Natural killer cell treated with Interleukin-12 subunit alpha and Interleukin-12 subunit beta and Interleukin-15 and Interleukin-18, amount 100 ng/mL, for 72 hours (primary cell): ENCODE results near the gene BRD1. TPM values are rescaled to one million over a fixed set of nuclear protein-coding genes. Genes with fewer than 3 reads are reported as not detected.
A peak's percentile ranks its signal among the peaks of the same experiment; 100 is the strongest.

Source experiments
- ATAC-seq, 2 donors: fragments of 150-1000 bp; cut with Tn5 transposase in 1 of 2; sonication (Bioruptor Pico), chemical (Tn5 transposase) in 1 of 2; 2 replicates each; pipeline ENCODE4 v1.10.0; 2021
- DNase-seq: peaks from one replicate; pipeline ENCODE4 v3.0.0; 2022; ENCODE audit warnings: low spot score
- H3K27ac Mint-ChIP-seq, 2 donors: 1 replicate in 1 of 2; 2 replicates in 1 of 2; pipeline ENCODE4 v1.8.0; 2022; ENCODE audit warnings: mixed read lengths in 2 of 2, mild to moderate bottlenecking in 1 of 2, moderate library complexity in 1 of 2
- H3K27me3 Mint-ChIP-seq, 2 donors: 1 replicate in 1 of 2; 2 replicates in 1 of 2; pipeline ENCODE4 v1.8.0; 2022; ENCODE audit warnings: mixed read lengths in 2 of 2
- H3K36me3 Mint-ChIP-seq: one replicate; pipeline ENCODE4 v1.8.0; 2022; ENCODE audit warnings: mixed read lengths
- H3K4me1 Mint-ChIP-seq, 2 donors: 1 replicate in 1 of 2; 2 replicates in 1 of 2; pipeline ENCODE4 v1.8.0; 2022; ENCODE audit warnings: low read depth in 2 of 2, mixed read lengths in 2 of 2, mild to moderate bottlenecking in 1 of 2
- H3K4me3 Mint-ChIP-seq: one replicate; pipeline ENCODE4 v1.8.0; 2022; ENCODE audit warnings: mixed read lengths
- H3K9me3 Mint-ChIP-seq: 2 replicates; pipeline ENCODE4 v1.8.0; 2022; ENCODE audit warnings: mixed read lengths
- total RNA-seq, 2 donors: library from RNA; stranded (reverse); gene quantifications; one replicate each; pipeline ENCODE4 v1.2.3, GENCODE V29; 2022

The BRD1 gene
- total RNA-seq, 2 donors from 2014 or later = 31.2 to 59.5 TPM

- no peak overlapping the region for H3K27ac Mint-ChIP-seq
- H3K9me3 Mint-ChIP-seq = no peaks in the 10 kb centered on the region
- H3K27me3 Mint-ChIP-seq = peaks cover 0 to 2% of the 10 kb centered on the region in 2 donors
- DNase-seq (no peak), ATAC-seq (no peak)
- no peaks in the 10 kb centered on the region for H3K36me3 Mint-ChIP-seq
- peaks cover 0 to 3% of the 10 kb centered on the region in 2 donors for H3K4me1 Mint-ChIP-seq
- H3K4me3 Mint-ChIP-seq = no peak overlapping the region
Observed at GRCh38 chr22:49753276-49753890, 74.3 kb downstream of the BRD1 start.

- Mint-ChIP-seq H3K27me3 (peaks cover 4% of the 10 kb centered on the region in 2 donors), H3K27ac (no peak overlapping the region), H3K9me3 (peaks cover 2% of the 10 kb centered on the region), H3K4me1 (peaks cover 0 to 3% of the 10 kb centered on the region in 2 donors), H3K36me3 (peaks cover 4% of the 10 kb centered on the region), H3K4me3 (no peak overlapping the region)
- ATAC-seq = no peak
- no peak for DNase-seq
Observed at GRCh38 chr22:49752598-49753091, 75.0 kb downstream of the BRD1 start.

GRCh38 chr22:49751966-49752597 lies 75.6 kb downstream of the BRD1 start:
- Mint-ChIP-seq H3K9me3 (peaks cover 4% of the 10 kb centered on the region), H3K36me3 (peaks cover 9% of the 10 kb centered on the region), H3K27me3 (peaks cover 4 to 6% of the 10 kb centered on the region in 2 donors), H3K4me1 (peaks cover 0 to 3% of the 10 kb centered on the region in 2 donors), H3K4me3 (no peak overlapping the region), H3K27ac (no peak overlapping the region)
- DNase-seq (no peak), ATAC-seq (no peak)

GRCh38 chr22:49751318-49751965 lies 76.2 kb downstream of the BRD1 start:
- Mint-ChIP-seq H3K4me3 (no peak overlapping the region), H3K36me3 (peaks cover 15% of the 10 kb centered on the region), H3K4me1 (peaks cover 0 to 3% of the 10 kb centered on the region in 2 donors), H3K9me3 (peaks cover 4% of the 10 kb centered on the region), H3K27ac (no peak overlapping the region), H3K27me3 (peaks cover 4 to 9% of the 10 kb centered on the region in 2 donors)
- ATAC-seq (no peak), DNase-seq (no peak)

- Mint-ChIP-seq H3K27me3 (peaks cover 8 to 24% of the 10 kb centered on the region in 2 donors), H3K9me3 (peaks cover 10% of the 10 kb centered on the region), H3K27ac (no peak overlapping the region), H3K4me3 (no peak overlapping the region), H3K36me3 (peaks cover 26% of the 10 kb centered on the region), H3K4me1 (peaks cover 0 to 3% of the 10 kb centered on the region in 2 donors)
- DNase-seq (no peak), ATAC-seq (no peak)
Observed at GRCh38 chr22:49749885-49750510, 77.7 kb downstream of the BRD1 start.

- DNase-seq (no peak), ATAC-seq (no peak)
- Mint-ChIP-seq H3K36me3 (peaks cover 27% of the 10 kb centered on the region), H3K4me1 (peaks cover 0 to 3% of the 10 kb centered on the region in 2 donors), H3K4me3 (no peak overlapping the region), H3K27ac (no peak overlapping the region), H3K9me3 (peaks cover 15% of the 10 kb centered on the region), H3K27me3 (peaks cover 8 to 28% of the 10 kb centered on the region in 2 donors)
Observed at GRCh38 chr22:49749227-49749626, 78.4 kb downstream of the BRD1 start.

- peak in 1 of 2 donors; percentile 26 for ATAC-seq
Observed at GRCh38 chr22:49748514-49748913, 79.2 kb downstream of the BRD1 start.

GRCh38 chr22:49747716-49748115 lies 80.0 kb downstream of the BRD1 start:
- DNase-seq (no peak), ATAC-seq (no peak)
- H3K36me3 Mint-ChIP-seq = peaks cover 34% of the 10 kb centered on the region
- peaks cover 8 to 41% of the 10 kb centered on the region in 2 donors for H3K27me3 Mint-ChIP-seq
- H3K9me3 Mint-ChIP-seq = peaks cover 17% of the 10 kb centered on the region
- H3K27ac Mint-ChIP-seq = no peak overlapping the region
- H3K4me3 Mint-ChIP-seq = no peak overlapping the region
- H3K4me1 Mint-ChIP-seq = peaks cover 0 to 3% of the 10 kb centered on the region in 2 donors

More at GRCh38 chr22:49748514-49748913, 79.2 kb downstream of the BRD1 start:
- no peak for DNase-seq
- peaks cover 0 to 3% of the 10 kb centered on the region in 2 donors for H3K4me1 Mint-ChIP-seq
- H3K9me3 Mint-ChIP-seq = peaks cover 17% of the 10 kb centered on the region
- H3K27ac Mint-ChIP-seq = no peak overlapping the region
- peaks cover 34% of the 10 kb centered on the region for H3K36me3 Mint-ChIP-seq
- peaks cover 8 to 34% of the 10 kb centered on the region in 2 donors for H3K27me3 Mint-ChIP-seq
- no peak overlapping the region for H3K4me3 Mint-ChIP-seq

- H3K27ac Mint-ChIP-seq = no peak overlapping the region
- H3K27me3 Mint-ChIP-seq = peaks cover 12 to 46% of the 10 kb centered on the region in 2 donors
- no peak overlapping the region for H3K4me3 Mint-ChIP-seq
- peaks cover 34% of the 10 kb centered on the region for H3K36me3 Mint-ChIP-seq
- no peak for ATAC-seq
- H3K9me3 Mint-ChIP-seq = peaks cover 17% of the 10 kb centered on the region
- H3K4me1 Mint-ChIP-seq = peaks cover 0 to 3% of the 10 kb centered on the region in 2 donors
- DNase-seq = no peak
Observed at GRCh38 chr22:49747130-49747529, 80.5 kb downstream of the BRD1 start.

- H3K27ac Mint-ChIP-seq = no peak overlapping the region
Observed at GRCh38 chr22:49746065-49746464, 81.6 kb downstream of the BRD1 start.

GRCh38 chr22:49740242-49740641 lies 87.4 kb downstream of the BRD1 start:
- Mint-ChIP-seq H3K9me3 (peaks cover 9% of the 10 kb centered on the region), H3K27ac (no peak overlapping the region), H3K36me3 (peaks cover 8% of the 10 kb centered on the region), H3K4me3 (no peak overlapping the region), H3K27me3 (peaks cover 35 to 68% of the 10 kb centered on the region in 2 donors), H3K4me1 (no peaks in the 10 kb centered on the region)
- DNase-seq = no peak
- ATAC-seq = no peak

More at GRCh38 chr22:49746065-49746464, 81.6 kb downstream of the BRD1 start:
- H3K4me3 Mint-ChIP-seq = no peak overlapping the region
- H3K9me3 Mint-ChIP-seq = peaks cover 17% of the 10 kb centered on the region
- H3K27me3 Mint-ChIP-seq = peaks cover 17 to 57% of the 10 kb centered on the region in 2 donors
- H3K4me1 Mint-ChIP-seq = no peaks in the 10 kb centered on the region
- peaks cover 34% of the 10 kb centered on the region for H3K36me3 Mint-ChIP-seq
- ATAC-seq = no peak
- no peak for DNase-seq

- no peak overlapping the region for H3K27ac Mint-ChIP-seq
- no peak for ATAC-seq
- H3K4me3 Mint-ChIP-seq = no peak overlapping the region
- no peak for DNase-seq
- H3K36me3 Mint-ChIP-seq = peaks cover 7% of the 10 kb centered on the region
- peaks cover 36 to 61% of the 10 kb centered on the region in 2 donors for H3K27me3 Mint-ChIP-seq
- H3K9me3 Mint-ChIP-seq = peaks cover 1% of the 10 kb centered on the region
- peaks cover 0 to 3% of the 10 kb centered on the region in 2 donors for H3K4me1 Mint-ChIP-seq
Observed at GRCh38 chr22:49739138-49739537, 88.5 kb downstream of the BRD1 start.

GRCh38 chr22:49738566-49738965 lies 89.1 kb downstream of the BRD1 start:
- peaks cover 36 to 56% of the 10 kb centered on the region in 2 donors for H3K27me3 Mint-ChIP-seq
- H3K4me1 Mint-ChIP-seq = peaks cover 0 to 7% of the 10 kb centered on the region in 2 donors
- H3K36me3 Mint-ChIP-seq = peaks cover under 1% of the 10 kb centered on the region
- no peaks in the 10 kb centered on the region for H3K9me3 Mint-ChIP-seq
- no peak for ATAC-seq
- DNase-seq = no peak
- no peak overlapping the region for H3K4me3 Mint-ChIP-seq
- no peak overlapping the region for H3K27ac Mint-ChIP-seq
